NCI-H1436 treated with DMSO at 0.1 percent for 48 hours (cell line): ENCODE measurements around the gene ZBTB8OS.

Source experiments
- DNase-seq: peaks from one replicate; lab custom pipeline; 2025; lab: John Stamatoyannopoulos, UW

Gene ZBTB8OS

GRCh38 chr1:32611859-32612188 is 38.5 kb downstream of the ZBTB8OS start:
- DNase-seq = no peak

- no peak for DNase-seq
Observed at GRCh38 chr1:32609180-32609579, 41.2 kb downstream of the ZBTB8OS start.

DNA sequence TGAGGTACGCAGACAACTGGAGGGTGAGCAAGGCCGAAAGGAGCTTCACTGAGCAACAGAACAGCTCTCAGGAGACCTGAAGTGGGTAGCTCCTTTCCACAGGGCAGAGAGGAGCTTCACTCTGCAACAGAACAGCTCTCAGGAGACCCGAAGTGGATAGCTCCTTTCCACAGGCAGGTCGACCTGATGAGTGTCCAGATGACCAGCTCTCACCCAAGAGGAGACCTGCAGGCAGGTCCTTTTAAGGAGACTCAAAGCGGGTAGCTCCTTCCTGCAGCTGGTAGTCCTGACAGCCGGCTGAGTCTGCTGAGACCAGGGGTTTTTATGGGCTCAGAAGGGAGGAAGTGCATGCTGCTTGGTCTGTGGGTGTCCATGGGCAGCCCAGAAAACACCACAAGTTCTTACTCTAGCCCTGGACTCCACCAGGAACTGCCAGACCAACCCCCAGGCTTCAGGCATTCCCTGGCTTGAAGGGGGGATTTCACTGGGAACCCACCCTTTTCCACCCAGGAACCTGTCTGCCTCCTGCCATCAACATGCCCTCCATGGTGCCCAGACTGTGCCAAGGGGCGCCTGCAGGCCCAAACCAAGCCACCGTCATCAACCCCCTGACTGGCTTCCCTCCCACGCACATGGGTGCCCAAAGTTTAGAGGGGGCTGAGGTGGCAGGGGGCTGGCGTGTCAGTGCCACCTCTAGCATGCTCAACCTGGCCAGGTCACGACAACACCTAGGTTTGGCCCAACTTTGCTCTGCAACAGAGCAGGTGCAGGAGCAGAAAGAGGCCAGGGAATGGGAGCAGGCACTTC is 43.6 kb downstream of the ZBTB8OS start:
- no peak for DNase-seq

GRCh38 chr1:32605711-32606424 is 44.5 kb downstream of the ZBTB8OS start:
- DNase-seq = no peak

GRCh38 chr1:32600034-32600433 is 50.3 kb downstream of the ZBTB8OS start:
- DNase-seq = no peak

DNA sequence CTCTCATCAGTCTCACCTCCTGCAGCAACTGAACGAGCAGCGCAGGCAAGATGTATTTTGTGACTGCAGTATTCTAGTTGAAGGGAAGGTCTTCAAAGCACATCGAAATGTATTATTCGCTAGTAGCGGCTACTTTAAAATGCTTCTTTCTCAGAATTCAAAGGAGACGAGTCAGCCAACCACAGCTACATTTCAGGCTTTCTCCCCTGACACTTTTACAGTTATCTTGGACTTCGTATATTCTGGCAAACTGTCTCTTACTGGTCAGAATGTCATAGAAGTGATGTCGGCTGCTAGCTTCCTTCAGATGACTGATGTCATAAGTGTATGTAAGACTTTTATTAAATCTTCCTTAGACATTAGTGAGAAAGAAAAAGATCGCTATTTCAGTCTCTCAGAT is 57.4 kb downstream of the ZBTB8OS start:
- no peak for DNase-seq

DNA sequence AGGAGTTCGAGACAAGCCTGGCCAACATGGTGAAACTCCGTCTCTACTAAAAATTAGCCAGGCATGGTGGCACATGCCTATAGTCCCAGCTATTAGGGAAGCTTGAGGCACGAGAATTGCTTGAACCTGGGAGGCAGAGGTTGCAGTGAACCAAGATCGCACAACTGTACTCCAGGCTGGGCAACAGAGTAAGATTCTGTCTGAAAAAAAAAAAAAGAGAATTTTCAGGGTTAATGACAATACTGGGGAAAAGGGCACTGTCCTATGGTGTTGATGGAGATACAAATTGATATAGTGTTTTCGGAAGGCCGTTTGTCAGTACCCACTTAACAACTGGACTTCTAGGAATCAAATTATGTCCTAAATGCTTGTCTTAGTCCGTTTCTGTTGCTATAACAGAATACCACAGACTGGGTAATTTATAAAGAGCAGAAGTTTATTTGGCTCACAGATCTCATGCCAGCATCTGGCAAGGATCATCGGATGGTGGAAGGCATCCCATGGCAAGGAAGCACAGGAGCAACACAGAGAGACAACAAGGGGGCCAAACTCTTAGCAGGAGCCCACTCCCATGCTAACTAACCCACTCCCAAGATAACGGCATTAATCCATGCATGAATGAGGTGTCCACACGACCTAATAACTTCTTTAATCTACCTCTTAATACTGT is 69.9 kb downstream of the ZBTB8OS start:
- DNase-seq = no peak
